Muscle of arm (tissue), 12 donors: ENCODE data around the gene KIRREL1. TPM values are rescaled to one million over a fixed set of nuclear protein-coding genes. Genes with fewer than 3 reads are reported as not detected.

ENCODE experiments used
- DNase-seq: peaks from one replicate; pipeline ENCODE4 v3.0.0-alpha.2; 2013
- polyA plus RNA-seq, 12 donors: library from polyadenylated mRNA; unstranded; fragments of 120-200 nt; gene quantifications; one replicate each; pipeline ENCODE4 v1.2.1, GENCODE V29; 2013; ENCODE audit not compliant: insufficient read length in 12 of 12

Gene KIRREL1
- polyA plus RNA-seq, 12 donors: 21.9 to 52.4 (median 32.0) TPM; not detected in 1

GRCh38 chr1:158003406-158003800 is 10.0 kb downstream of the KIRREL1 start:
- DNase-seq: no peak

GRCh38 chr1:158005224-158005623 is 11.8 kb downstream of the KIRREL1 start:
- no peak for DNase-seq

- DNase-seq: no peak
These were observed 13.7 kb downstream of the KIRREL1 start for GRCh38 chr1:158007180-158007579.

- no peak for DNase-seq
These were observed 14.4 kb downstream of the KIRREL1 start for GRCh38 chr1:158007667-158008386.

- no peak for DNase-seq
These were observed 15.2 kb downstream of the KIRREL1 start for GRCh38 chr1:158008630-158009029.

- no peak for DNase-seq
These were observed 18.3 kb downstream of the KIRREL1 start for GRCh38 chr1:158011714-158012113.

- peak; percentile 54 for DNase-seq
These were observed 20.6 kb downstream of the KIRREL1 start for GRCh38 chr1:158013840-158014730.

GRCh38 chr1:158014731-158015320 is 21.4 kb downstream of the KIRREL1 start:
- no peak for DNase-seq

- DNase-seq: no peak
These were observed 23.3 kb downstream of the KIRREL1 start for GRCh38 chr1:158016651-158017335.

GRCh38 chr1:158017800-158018595 is 24.6 kb downstream of the KIRREL1 start:
- DNase-seq: no peak

GRCh38 chr1:158019171-158019868 is 25.9 kb downstream of the KIRREL1 start:
- DNase-seq: peak; percentile 86

GRCh38 chr1:158020259-158020885 is 26.9 kb downstream of the KIRREL1 start:
- no peak for DNase-seq

- no peak for DNase-seq
These were observed 27.6 kb downstream of the KIRREL1 start for GRCh38 chr1:158020886-158021620.

- DNase-seq: no peak
These were observed 28.3 kb downstream of the KIRREL1 start for GRCh38 chr1:158021721-158022120.

- DNase-seq: no peak
These were observed 29.3 kb downstream of the KIRREL1 start for GRCh38 chr1:158022554-158023312.

GRCh38 chr1:158024737-158025136 is 31.3 kb downstream of the KIRREL1 start:
- no peak for DNase-seq

- no peak for DNase-seq
These were observed 32.3 kb downstream of the KIRREL1 start for GRCh38 chr1:158025576-158026230.

- no peak for DNase-seq
These were observed 33.2 kb downstream of the KIRREL1 start for GRCh38 chr1:158026651-158027050.
